Upper lobe of right lung (tissue), 1 donor: ENCODE measurements around the gene COMTD1. TPM values are rescaled to one million over a fixed set of nuclear protein-coding genes. Genes with fewer than 3 reads are reported as not detected.

Experiments used
- ATAC-seq: fragments of 200-7000 bp; cut with Tn5 transposase; one replicate; pipeline ENCODE4 v1.9.1; 2020; ENCODE audit warnings: mild to moderate bottlenecking, moderate library complexity
- DNase-seq: peaks from one replicate; pipeline ENCODE4 v3.0.0-alpha.2; 2020
- H3K27ac ChIP-seq: fragments of 200-600 bp; one replicate; pipeline ENCODE4 v1.8.0; 2022
- H3K27me3 ChIP-seq: fragments of 200-600 bp; one replicate; pipeline ENCODE4 v1.8.0; 2022; ENCODE audit warnings: mild to moderate bottlenecking
- H3K36me3 ChIP-seq: fragments of 200-600 bp; one replicate; pipeline ENCODE4 v1.8.0; 2022
- H3K4me1 ChIP-seq: fragments of 200-600 bp; one replicate; pipeline ENCODE4 v1.8.0; 2022
- H3K4me3 ChIP-seq: fragments of 200-600 bp; one replicate; pipeline ENCODE4 v1.8.0; 2022; ENCODE audit warnings: mild to moderate bottlenecking
- H3K9me3 ChIP-seq: fragments of 200-600 bp; one replicate; pipeline ENCODE4 v1.8.0; 2022
- intact Hi-C: fragments of 100-400 bp; cut with DNase I; formaldehyde crosslinking; loops from one replicate; pipeline ENCODE4 v1.11.0; 2022
- long read RNA-seq: library from polyadenylated mRNA; unstranded; transcript quantifications from one replicate; pipeline ENCODE4 v2.0.0, GENCODE V29; 2021
- total RNA-seq: library from RNA; stranded (reverse); fragmentation: NEBNext Ultra II Directional; extraction: Animal tissue kit (Norgen Biotek cat#: 25700); gene quantifications from one replicate; pipeline ENCODE4 v1.2.1, GENCODE V29; 2021
- TF ChIP-seq, protein P1 (sequence below): fragments of 200-600 bp; IDR thresholded peaks from one replicate; pipeline ENCODE4 v1.8.0; 2022; ENCODE audit warnings: antibody characterized with exemption
- donor health status: DM: no; HTN: yes; CAD: no; lungs with severe emphysema.

Gene COMTD1
- total RNA-seq, result 21.8 TPM
- long read RNA-seq, transcript COMTD1-201 (7 exons, 976 nt), result major isoform, 6 of 27 reads
- long read RNA-seq, partial matches to known transcripts, result 9 of 27 reads
- long read RNA-seq, other reads (novel, unspliced or antisense), result 12 of 27 reads

GRCh38 chr10:75235375-75236177 lies at the start of gene COMTD1:
COMTD1 (minus strand) TSS chr10:75235957; CDS start chr10:75235928, 29 bp downstream.
- peaks cover 16% of the 10 kb centered on the region for H3K36me3 ChIP-seq
- DNase-seq (peak; percentile 98), ATAC-seq (peak; percentile 90)
- TF ChIP-seq, protein P1, sequence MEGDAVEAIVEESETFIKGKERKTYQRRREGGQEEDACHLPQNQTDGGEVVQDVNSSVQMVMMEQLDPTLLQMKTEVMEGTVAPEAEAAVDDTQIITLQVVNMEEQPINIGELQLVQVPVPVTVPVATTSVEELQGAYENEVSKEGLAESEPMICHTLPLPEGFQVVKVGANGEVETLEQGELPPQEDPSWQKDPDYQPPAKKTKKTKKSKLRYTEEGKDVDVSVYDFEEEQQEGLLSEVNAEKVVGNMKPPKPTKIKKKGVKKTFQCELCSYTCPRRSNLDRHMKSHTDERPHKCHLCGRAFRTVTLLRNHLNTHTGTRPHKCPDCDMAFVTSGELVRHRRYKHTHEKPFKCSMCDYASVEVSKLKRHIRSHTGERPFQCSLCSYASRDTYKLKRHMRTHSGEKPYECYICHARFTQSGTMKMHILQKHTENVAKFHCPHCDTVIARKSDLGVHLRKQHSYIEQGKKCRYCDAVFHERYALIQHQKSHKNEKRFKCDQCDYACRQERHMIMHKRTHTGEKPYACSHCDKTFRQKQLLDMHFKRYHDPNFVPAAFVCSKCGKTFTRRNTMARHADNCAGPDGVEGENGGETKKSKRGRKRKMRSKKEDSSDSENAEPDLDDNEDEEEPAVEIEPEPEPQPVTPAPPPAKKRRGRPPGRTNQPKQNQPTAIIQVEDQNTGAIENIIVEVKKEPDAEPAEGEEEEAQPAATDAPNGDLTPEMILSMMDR, result peak; percentile 100
- H3K27me3 ChIP-seq, result no peaks in the 10 kb centered on the region
- H3K4me3 ChIP-seq, result peak within 1 kb of the TSS; percentile 94
- H3K4me1 ChIP-seq, result peaks cover 9% of the 10 kb centered on the region
- peak within 1 kb of the TSS; percentile 87 for H3K27ac ChIP-seq
- no peaks in the 10 kb centered on the region for H3K9me3 ChIP-seq
- intact Hi-C loops, result loop anchor here (10.0 kb wide), 1 partner anchor 121 kb away; the partner anchor contains the start of gene SAMD8

DNA sequence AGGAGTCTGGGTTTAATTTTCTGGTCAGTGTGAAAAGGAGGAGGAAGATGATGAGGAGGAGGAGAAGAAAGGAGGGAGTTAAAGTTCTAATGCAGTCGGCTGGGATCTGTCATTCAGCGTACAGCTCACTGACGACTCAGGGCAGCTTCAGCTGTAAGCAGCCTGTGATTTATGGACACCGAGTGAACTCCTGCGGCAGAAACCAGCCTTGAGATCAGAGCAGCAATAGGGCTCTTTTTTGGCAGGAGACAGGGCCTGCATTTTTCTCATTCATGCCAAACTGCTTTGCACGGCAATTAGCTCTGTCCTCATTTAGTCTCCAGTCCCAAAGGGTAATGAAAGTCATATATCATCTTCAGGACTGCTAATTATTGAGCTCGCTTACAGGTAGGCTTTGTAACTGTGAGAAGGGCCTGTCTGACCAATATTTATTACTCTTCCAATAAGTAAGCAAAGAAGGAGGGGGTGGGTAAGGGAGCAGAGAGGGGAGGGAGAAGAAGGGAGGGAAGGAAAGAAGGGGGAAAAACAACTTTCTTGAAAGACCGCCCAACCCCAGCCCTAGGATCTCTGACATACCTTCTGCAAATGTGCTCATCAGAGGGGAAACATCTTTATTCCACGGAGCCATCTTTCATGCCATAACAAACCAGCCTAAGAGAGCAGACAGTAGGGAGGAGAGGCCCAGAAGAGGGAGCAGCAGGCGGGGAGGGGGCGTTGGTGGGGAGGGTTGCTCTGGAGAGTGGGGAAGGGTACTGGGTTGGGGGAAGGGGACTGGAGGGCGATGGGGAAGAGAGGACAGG lies 48.1 kb upstream of the COMTD1 start:
- ATAC-seq (peak; percentile 36), DNase-seq (no peak)
- H3K9me3 ChIP-seq, result no peaks in the 10 kb centered on the region
- TF ChIP-seq, protein P1, result no peak
- H3K27me3 ChIP-seq, result no peaks in the 10 kb centered on the region
- peaks cover 13% of the 10 kb centered on the region for H3K4me1 ChIP-seq
- intact Hi-C loops, result no loop called here
- H3K36me3 ChIP-seq, result no peaks in the 10 kb centered on the region
- no peak overlapping the region for H3K4me3 ChIP-seq
- H3K27ac ChIP-seq, result peak overlapping the region; percentile 47

- H3K27ac ChIP-seq, result peak overlapping the region; percentile 47
These were observed 47.4 kb upstream of the COMTD1 start for GRCh38 chr10:75283078-75283670.

GRCh38 chr10:75281974-75282373 lies 46.2 kb upstream of the COMTD1 start:
- H3K4me3 ChIP-seq, result no peak overlapping the region
- no peaks in the 10 kb centered on the region for H3K9me3 ChIP-seq
- TF ChIP-seq, protein P1, result no peak
- DNase-seq, result no peak
- H3K27me3 ChIP-seq, result no peaks in the 10 kb centered on the region
- H3K4me1 ChIP-seq, result peaks cover 13% of the 10 kb centered on the region
- no peak for ATAC-seq
- intact Hi-C loops, result no loop called here
- H3K36me3 ChIP-seq, result no peaks in the 10 kb centered on the region
- H3K27ac ChIP-seq, result no peak overlapping the region

More at GRCh38 chr10:75283078-75283670, 47.4 kb upstream of the COMTD1 start:
- ATAC-seq, result peak; percentile 37
- Histone ChIP-seq H3K36me3 (no peaks in the 10 kb centered on the region), H3K27me3 (no peaks in the 10 kb centered on the region), H3K4me3 (no peak overlapping the region), H3K4me1 (peaks cover 13% of the 10 kb centered on the region), H3K9me3 (no peaks in the 10 kb centered on the region)
- TF ChIP-seq, protein P1, result no peak
- DNase-seq, result no peak
- intact Hi-C loops, result no loop called here

- TF ChIP-seq, protein P1, result no peak
- Histone ChIP-seq H3K27me3 (no peaks in the 10 kb centered on the region), H3K9me3 (no peaks in the 10 kb centered on the region), H3K36me3 (no peaks in the 10 kb centered on the region), H3K4me3 (no peak overlapping the region), H3K27ac (no peak overlapping the region), H3K4me1 (peaks cover 24% of the 10 kb centered on the region)
- intact Hi-C loops, result no loop called here
- ATAC-seq, result no peak
- DNase-seq, result no peak
These were observed 44.5 kb upstream of the COMTD1 start for GRCh38 chr10:75280236-75280635.
